GM06990 (cell line): ENCODE data around the gene PAIP2B.

Experiments
- DNase-seq: peaks from one replicate; pipeline ENCODE4 v3.0.0-alpha.2; 2011; ENCODE audit not compliant: insufficient read length; ENCODE audit errors: extremely low read depth
- H3K27me3 ChIP-seq: replicated peaks from 2 replicates; pipeline ENCODE4 v1.6.0; 2011; ENCODE audit warnings: low read length; ENCODE audit not compliant: control insufficient read depth, insufficient read depth
- H3K36me3 ChIP-seq: 2 replicates; pipeline ENCODE4 v1.5.1; 2011; ENCODE audit warnings: low read length; ENCODE audit not compliant: control insufficient read depth, insufficient read depth
- H3K4me3 ChIP-seq: replicated peaks from 2 replicates; pipeline ENCODE4 v1.5.1; 2011; ENCODE audit warnings: low read depth, mild to moderate bottlenecking, control low read depth, low read length
- CTCF ChIP-seq: IDR thresholded peaks from 2 replicates; pipeline ENCODE4 v1.5.1; 2011; ENCODE audit warnings: low read length, control low read depth, mild to moderate bottlenecking, inconsistent platforms; ENCODE audit not compliant: insufficient read depth, poor library complexity, severe bottlenecking

The PAIP2B gene

GRCh38 chr2:71226965-71227560, at the start of gene PAIP2B:
PAIP2B (minus strand) TSS chr2:71227103; CDS start chr2:71202589, 24,514 bp downstream.
- no peaks in the 10 kb centered on the region for H3K27me3 ChIP-seq
- no peak for TF ChIP-seq CTCF

GRCh38 chr2:71275939-71276310, 49.0 kb upstream of the PAIP2B start:
- no peak for DNase-seq
- Histone ChIP-seq H3K4me3 (peak overlapping the region; percentile 81), H3K27me3 (no peaks in the 10 kb centered on the region), H3K36me3 (no peaks in the 10 kb centered on the region)
- TF ChIP-seq CTCF: no peak

More at GRCh38 chr2:71226965-71227560, at the start of gene PAIP2B:
- H3K36me3 ChIP-seq: no peaks in the 10 kb centered on the region
- peak; percentile 93 for DNase-seq
- peak within 1 kb of the TSS; percentile 78 for H3K4me3 ChIP-seq

- no peak for TF ChIP-seq CTCF
- Histone ChIP-seq H3K36me3 (no peaks in the 10 kb centered on the region), H3K27me3 (no peaks in the 10 kb centered on the region), H3K4me3 (no peak overlapping the region)
- no peak for DNase-seq
Measured at GRCh38 chr2:71269511-71270090, 42.7 kb upstream of the PAIP2B start.

- H3K36me3 ChIP-seq: no peaks in the 10 kb centered on the region
- no peak for DNase-seq
- no peaks in the 10 kb centered on the region for H3K27me3 ChIP-seq
- TF ChIP-seq CTCF: no peak
- no peak overlapping the region for H3K4me3 ChIP-seq
Measured at GRCh38 chr2:71263386-71263785, 36.5 kb upstream of the PAIP2B start.

- H3K4me3 ChIP-seq: no peak overlapping the region
- H3K36me3 ChIP-seq: no peaks in the 10 kb centered on the region
- no peak for TF ChIP-seq CTCF
- no peak for DNase-seq
- H3K27me3 ChIP-seq: no peaks in the 10 kb centered on the region
Measured at GRCh38 chr2:71261534-71261933, 34.6 kb upstream of the PAIP2B start.
